Nephron (organoid): Measurements from ENCODE around the gene RAPGEF4.
A peak's percentile ranks its signal among the peaks of the same experiment; 100 is the strongest.

Experiments used
- H3K27ac Mint-ChIP-seq, 3 experiments: 2 replicates each; pipeline ENCODE4 v1.8.0; 2020; ENCODE audit warnings: mixed read lengths in 3 of 3, mild to moderate bottlenecking in 2 of 3, moderate library complexity in 1 of 3
- H3K27me3 Mint-ChIP-seq: 2 replicates; pipeline ENCODE4 v1.8.0; 2021; ENCODE audit warnings: low read depth, mild to moderate bottlenecking, moderate library complexity, mixed read lengths
- H3K36me3 Mint-ChIP-seq: 2 replicates; pipeline ENCODE4 v1.8.0; 2020; ENCODE audit warnings: low read depth, mixed read lengths
- H3K4me1 Mint-ChIP-seq: 2 replicates; pipeline ENCODE4 v1.8.0; 2020; ENCODE audit warnings: mixed read lengths
- H3K4me3 Mint-ChIP-seq, 3 experiments: 2 replicates each; pipeline ENCODE4 v1.8.0; 2020; ENCODE audit warnings: mild to moderate bottlenecking in 3 of 3, mixed read lengths in 3 of 3, moderate library complexity in 2 of 3
- H3K9me3 Mint-ChIP-seq: 2 replicates; pipeline ENCODE4 v1.8.0; 2020; ENCODE audit warnings: mixed read lengths
- TF ChIP-seq, protein P1 (sequence below), 3 experiments: fragments of 200-600 bp; sonication (generic); IDR thresholded peaks; one replicate each; pipeline ENCODE4 v1.5.0; 2021; ENCODE audit warnings: antibody characterized with exemption in 3 of 3; ENCODE audit not compliant: unreplicated experiment in 3 of 3

RAPGEF4 gene

DNA sequence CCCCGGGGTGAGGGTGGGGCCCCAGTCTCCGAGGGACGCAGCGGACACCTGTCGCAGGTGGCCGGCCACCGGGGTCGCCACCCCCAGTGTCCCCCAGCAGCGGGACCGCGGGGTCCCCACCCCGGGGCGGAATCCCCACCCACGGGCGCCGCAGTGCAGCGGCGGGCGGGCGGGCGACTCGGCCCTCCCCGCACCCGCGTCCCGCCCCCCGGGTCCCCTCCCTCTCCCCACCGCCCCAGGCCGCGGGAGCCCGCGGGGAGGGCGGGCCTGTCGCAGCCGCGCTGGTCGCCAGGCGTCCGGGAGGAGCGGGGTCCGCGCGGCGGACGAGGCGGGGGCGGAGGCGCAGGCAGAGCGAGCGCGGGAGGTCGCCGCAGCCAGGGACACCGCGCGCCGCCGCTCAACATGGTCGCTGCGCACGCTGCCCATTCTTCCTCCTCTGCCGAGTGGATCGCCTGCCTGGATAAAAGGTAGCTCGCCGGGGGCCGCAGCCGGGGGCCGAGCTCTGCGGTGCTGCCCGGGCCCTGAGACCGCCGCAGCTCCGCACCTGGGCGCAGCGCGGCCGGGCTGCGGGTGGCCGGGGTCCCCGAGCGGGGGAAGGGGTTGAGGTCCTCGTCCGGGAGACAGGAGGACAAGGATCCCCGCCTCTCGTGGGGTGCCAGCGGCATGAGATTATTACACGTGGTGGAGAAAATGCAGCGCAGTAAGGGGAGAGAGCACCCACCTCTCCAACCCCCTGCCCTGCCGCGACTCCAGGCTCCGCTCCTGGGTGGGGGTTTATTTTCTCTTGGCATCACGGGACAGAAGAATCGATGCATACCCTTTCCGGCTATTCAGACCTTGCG, at the start of gene RAPGEF4:
RAPGEF4 (plus strand) TSS at position 264 of the 842 bp plus-strand sequence; CDS start at position 403, 139 bp downstream.
- peak within 1 kb of the TSS in 1 of 3 experiments; percentile 5 for H3K27ac Mint-ChIP-seq
- TF ChIP-seq, protein P1, sequence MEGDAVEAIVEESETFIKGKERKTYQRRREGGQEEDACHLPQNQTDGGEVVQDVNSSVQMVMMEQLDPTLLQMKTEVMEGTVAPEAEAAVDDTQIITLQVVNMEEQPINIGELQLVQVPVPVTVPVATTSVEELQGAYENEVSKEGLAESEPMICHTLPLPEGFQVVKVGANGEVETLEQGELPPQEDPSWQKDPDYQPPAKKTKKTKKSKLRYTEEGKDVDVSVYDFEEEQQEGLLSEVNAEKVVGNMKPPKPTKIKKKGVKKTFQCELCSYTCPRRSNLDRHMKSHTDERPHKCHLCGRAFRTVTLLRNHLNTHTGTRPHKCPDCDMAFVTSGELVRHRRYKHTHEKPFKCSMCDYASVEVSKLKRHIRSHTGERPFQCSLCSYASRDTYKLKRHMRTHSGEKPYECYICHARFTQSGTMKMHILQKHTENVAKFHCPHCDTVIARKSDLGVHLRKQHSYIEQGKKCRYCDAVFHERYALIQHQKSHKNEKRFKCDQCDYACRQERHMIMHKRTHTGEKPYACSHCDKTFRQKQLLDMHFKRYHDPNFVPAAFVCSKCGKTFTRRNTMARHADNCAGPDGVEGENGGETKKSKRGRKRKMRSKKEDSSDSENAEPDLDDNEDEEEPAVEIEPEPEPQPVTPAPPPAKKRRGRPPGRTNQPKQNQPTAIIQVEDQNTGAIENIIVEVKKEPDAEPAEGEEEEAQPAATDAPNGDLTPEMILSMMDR (IDR thresholded peaks at IDR 0.05; ENCODE audit: unreplicated experiment in 3 of 3) = no peak

GRCh38 chr2:172693037-172693436, 42.6 kb upstream of the RAPGEF4 start:
- H3K9me3 Mint-ChIP-seq = peaks cover 20% of the 10 kb centered on the region
- H3K4me3 Mint-ChIP-seq = no peak overlapping the region
- H3K27ac Mint-ChIP-seq = no peak overlapping the region
- TF ChIP-seq, protein P1 (IDR thresholded peaks at IDR 0.05; ENCODE audit: unreplicated experiment in 3 of 3) = no peak
- peaks cover 7% of the 10 kb centered on the region for H3K36me3 Mint-ChIP-seq
- no peaks in the 10 kb centered on the region for H3K4me1 Mint-ChIP-seq
- H3K27me3 Mint-ChIP-seq = no peaks in the 10 kb centered on the region

More for the DNA sequence above, at the start of gene RAPGEF4:
- Mint-ChIP-seq H3K4me1 (peaks cover 14% of the 10 kb centered on the region), H3K9me3 (no peaks in the 10 kb centered on the region), H3K4me3 (peak within 1 kb of the TSS; percentile 84 to 89 (median 88)), H3K36me3 (no peaks in the 10 kb centered on the region), H3K27me3 (peaks cover 51% of the 10 kb centered on the region)

- TF ChIP-seq, protein P1 (IDR thresholded peaks at IDR 0.05; ENCODE audit: unreplicated experiment in 3 of 3) = no peak
- H3K27ac Mint-ChIP-seq = no peak overlapping the region
- no peaks in the 10 kb centered on the region for H3K4me1 Mint-ChIP-seq
- no peak overlapping the region for H3K4me3 Mint-ChIP-seq
- peaks cover under 1% of the 10 kb centered on the region for H3K36me3 Mint-ChIP-seq
- peaks cover 14% of the 10 kb centered on the region for H3K9me3 Mint-ChIP-seq
- H3K27me3 Mint-ChIP-seq = no peaks in the 10 kb centered on the region
Observed at GRCh38 chr2:172693529-172694455, 41.9 kb upstream of the RAPGEF4 start.

- TF ChIP-seq, protein P1 (IDR thresholded peaks at IDR 0.05; ENCODE audit: unreplicated experiment in 3 of 3) = no peak
- no peak overlapping the region for H3K27ac Mint-ChIP-seq
- no peak overlapping the region for H3K4me3 Mint-ChIP-seq
- H3K27me3 Mint-ChIP-seq = no peaks in the 10 kb centered on the region
- H3K4me1 Mint-ChIP-seq = peaks cover 6% of the 10 kb centered on the region
- peaks cover 2% of the 10 kb centered on the region for H3K9me3 Mint-ChIP-seq
- H3K36me3 Mint-ChIP-seq = no peaks in the 10 kb centered on the region
Observed at GRCh38 chr2:172697296-172697695, 38.3 kb upstream of the RAPGEF4 start.

- H3K9me3 Mint-ChIP-seq = peaks cover 2% of the 10 kb centered on the region
- no peaks in the 10 kb centered on the region for H3K27me3 Mint-ChIP-seq
- H3K4me1 Mint-ChIP-seq = peaks cover 12% of the 10 kb centered on the region
- H3K4me3 Mint-ChIP-seq = no peak overlapping the region
- TF ChIP-seq, protein P1 (IDR thresholded peaks at IDR 0.05; ENCODE audit: unreplicated experiment in 3 of 3) = no peak
- H3K36me3 Mint-ChIP-seq = no peaks in the 10 kb centered on the region
- no peak overlapping the region for H3K27ac Mint-ChIP-seq
Observed at GRCh38 chr2:172698041-172698863, 37.4 kb upstream of the RAPGEF4 start.
